ENCODE data around the gene ADISSP.
"Not testable (repeated sequence)": the region's sequence is repeated elsewhere in the genome, so short reads cannot be mapped to it uniquely, and the experiment has no call there.

ADISSP gene

DNA sequence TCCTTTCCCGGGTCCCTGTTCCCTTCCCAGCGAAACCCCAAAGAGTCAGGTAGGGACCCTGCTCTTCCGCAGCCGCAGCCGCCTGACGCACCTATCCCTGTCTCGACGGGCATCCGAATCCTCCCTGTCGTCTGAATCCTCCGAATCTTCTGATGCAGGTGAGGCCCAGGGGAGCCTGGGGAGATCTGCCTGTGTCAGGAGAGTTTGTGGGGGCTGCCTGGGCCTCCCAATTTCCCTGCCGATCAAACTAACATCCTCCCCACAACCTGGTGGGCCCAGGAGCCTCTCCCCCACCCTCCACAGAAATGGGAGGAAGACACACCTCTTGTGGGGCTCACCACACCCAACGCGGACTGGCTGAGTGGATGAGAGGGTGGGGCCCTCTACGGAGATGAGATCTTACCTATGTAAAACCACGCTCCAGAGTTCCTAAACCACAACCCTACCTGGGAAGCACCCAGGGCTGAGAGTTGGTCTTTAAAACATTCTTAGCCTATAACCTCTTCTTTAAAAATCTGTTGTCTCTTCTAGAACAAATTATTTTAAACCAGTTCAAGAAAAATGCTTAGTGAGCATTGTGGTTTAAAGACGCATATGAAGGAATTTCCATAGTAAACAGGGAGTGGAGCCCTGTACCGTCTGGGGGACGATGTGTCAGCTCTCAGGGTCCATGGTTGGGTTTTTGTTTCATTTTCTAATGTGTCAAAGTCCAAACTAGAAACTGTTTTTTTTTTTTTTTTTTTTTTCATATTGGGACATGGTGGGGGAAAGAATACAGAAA, 30.2 kb upstream of the ADISSP start:
- peak in 1 of 2 experiments; percentile 70 for DNase-seq

DNA sequence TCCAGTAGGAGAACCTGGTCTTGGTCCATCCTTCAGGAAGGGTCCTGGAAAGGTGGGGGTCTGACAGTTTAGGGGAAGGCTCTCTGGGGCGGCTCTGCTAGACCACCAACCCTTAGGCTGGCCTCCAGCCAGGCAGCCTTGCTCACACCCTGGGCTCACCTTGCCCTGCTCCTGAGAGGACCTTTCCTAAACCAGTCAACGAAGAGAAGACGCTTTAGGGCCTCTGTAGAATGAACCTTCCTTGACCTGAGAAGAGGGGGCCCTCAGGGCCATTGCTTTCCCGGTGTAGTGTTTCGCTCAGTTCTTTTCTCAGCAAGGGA, 29.6 kb upstream of the ADISSP start:
- DNase-seq, result peak in 1 of 2 experiments; percentile 5

DNA sequence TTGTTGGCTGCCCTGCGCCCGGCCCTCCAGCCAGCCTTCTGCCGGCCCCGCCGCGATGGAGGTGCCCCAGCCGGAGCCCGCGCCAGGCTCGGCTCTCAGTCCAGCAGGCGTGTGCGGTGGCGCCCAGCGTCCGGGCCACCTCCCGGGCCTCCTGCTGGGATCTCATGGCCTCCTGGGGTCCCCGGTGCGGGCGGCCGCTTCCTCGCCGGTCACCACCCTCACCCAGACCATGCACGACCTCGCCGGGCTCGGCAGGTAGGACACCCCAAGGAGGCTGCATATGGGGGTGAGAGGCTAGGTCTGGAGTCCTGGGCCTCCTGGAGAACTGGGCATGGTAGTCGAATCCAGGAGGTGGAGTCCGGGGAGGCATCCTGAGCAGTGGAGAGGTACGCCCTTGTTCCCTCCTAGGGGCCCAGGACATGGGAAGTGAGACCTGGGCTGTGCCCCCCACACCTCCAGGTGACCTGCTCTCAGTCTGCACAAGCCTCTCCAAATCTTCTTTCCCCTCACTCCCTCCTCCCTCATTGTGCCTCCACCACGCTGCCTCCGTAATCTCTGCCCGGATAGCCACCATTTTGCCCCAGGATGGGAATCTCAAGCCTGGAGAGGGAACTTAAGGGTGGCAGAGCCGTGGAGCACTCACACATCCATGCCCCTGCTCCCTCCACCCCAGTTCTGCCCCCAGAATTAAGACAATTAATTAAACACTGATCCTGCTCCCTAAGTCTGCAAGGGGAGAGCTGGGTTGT, 29.1 kb upstream of the ADISSP start:
- peak in 1 of 2 experiments; percentile 27 for DNase-seq

DNA sequence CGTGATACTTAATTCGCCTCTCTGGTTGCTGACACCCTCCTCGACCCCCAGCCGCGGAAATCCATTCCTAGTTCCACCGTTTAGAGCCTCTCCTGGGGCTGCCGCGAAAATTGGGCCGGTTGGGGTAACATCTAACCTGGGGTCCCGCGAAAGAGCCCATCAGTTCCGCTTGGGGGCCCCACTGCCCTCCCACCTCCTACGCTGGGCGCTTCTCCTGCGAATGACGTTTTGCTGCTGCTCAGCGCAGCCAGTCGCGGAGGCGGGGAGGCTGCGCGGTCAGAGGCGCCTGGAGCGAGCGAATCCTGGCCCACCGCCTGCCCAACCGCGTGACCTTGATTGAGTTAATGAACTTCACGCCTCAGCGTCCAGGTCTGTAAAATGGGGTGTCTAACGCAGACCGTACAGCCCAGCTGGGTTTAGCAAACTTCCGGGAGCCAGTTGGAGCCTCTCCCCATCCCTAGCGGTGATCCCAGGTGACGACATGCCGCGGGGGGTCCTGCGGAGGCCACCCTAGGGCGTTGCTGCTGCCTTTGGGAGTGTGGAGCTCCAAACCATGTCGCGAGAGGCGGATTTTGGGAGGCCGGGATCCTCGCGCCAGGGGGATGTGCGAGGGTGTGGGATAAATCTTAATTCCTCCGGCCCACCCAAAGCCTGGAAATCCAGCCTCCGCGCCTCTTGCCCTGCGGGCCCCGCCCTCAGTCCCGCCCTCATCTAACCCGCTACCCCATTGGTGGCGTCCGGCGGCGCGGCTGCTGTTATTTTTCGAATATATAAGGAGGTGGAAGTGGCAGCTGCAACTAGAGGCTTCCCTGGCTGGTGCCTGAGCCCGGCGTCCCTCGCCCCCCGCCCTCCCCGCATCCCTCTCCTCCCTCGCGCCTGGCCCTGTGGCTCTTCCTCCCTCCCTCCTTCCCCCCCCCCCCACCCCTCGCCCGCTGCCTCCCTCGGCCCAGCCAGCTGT, 28.2 kb upstream of the ADISSP start, which contains the start of gene CDC25B:
CDC25B (plus strand) TSS at position 800 of the 958 bp plus-strand sequence. CDS start 222 bp downstream, outside the sequence.
- DNase-seq, result peak; percentile 94 to 95

DNA sequence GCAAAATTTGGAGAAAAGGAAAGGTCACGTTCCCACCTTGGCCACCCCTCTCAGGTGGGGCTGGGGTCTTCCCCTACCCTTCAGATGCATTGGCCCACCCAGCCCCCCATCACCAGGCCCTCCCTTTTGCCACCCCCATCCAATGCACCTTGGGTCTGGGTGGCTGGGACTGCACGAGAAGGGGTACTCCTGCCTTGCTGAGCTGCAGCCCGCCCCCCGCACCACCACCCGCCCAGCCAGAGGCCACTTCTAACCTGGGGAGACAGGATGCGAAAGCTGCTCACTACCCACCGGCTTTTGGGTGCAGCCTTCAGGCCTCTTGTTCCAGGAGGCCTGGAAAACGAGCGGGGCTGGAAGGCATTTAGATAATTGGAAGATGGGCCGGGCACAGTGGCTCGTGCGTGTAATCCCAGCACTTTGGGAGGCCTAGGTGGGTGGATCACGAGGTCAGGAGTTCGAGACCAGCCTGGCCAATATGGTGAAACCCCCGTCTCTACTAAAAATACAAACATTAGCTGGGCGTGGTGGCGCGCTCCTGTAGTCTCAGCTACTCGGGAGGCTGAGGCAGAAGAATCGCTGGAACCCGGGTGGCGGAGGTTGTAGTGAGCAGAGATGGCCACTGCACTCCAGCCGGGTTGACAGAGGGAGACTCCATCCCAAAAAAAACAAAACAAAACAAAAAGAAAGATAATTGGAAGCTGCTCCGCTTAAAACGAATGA, 27.3 kb upstream of the ADISSP start:
- DNase-seq, result peak in 1 of 2 experiments; percentile 4

DNA sequence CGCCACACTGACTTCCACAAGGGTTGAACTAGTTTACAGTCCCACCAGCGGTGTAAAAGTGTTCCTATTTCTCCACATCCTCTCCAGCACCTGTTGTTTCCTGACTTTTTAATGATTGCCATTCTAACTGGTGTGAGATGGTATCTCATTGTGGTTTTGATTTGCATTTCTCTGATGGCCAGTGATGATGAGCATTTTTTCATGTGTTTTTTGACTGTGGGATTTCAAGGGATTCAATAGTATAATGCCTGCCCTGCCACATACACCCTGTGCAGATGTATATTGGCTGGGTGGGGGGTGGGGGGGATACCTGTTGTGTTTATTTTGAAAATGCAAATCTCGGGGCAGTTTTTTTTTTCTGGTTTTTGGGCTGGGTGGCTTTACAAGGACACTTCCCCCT, 26.6 kb upstream of the ADISSP start:
- DNase-seq, result not testable (repeated sequence)

DNA sequence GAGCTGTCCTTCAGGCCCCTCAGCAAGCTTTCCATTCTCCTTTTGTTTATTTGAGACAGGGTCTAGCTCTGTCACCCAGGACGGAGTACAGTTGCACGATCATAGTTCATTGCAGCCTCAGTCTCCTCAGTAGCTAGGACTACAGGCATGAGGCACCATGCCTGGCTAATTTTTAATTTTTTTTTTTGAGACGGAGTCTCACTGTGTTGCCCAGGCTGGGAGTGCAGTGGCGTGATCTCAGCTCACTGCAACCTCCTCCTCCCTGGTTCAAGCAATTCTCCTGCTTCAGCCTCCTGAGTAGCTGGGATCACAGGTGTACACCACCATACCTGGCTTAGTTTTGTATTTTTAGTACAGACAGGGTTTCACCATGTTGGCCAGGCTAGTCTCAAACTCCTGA, 21.6 kb upstream of the ADISSP start:
- DNase-seq, result not testable (repeated sequence)

DNA sequence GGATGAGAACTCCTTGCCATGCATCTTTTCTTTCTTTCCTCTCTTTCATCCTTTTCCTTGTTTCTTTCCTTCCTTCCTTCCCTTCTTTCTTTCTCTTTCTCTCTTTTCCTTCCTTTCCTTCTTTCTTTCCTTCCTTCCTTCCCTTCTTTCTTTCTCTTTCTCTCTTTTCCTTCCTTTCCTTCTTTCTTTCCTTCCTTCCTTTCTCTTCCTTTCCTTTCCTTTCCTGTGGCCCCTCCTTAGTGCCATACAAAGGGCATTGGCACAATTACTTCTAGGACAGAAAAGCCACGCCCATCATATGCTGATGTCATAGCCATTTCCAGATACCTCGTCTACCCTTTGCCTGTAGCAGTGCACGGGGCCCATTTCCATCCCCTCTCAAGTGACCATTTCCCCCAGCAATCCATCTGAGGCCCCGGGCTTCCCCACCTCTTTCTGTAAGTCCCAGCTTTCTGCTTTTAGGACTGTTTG, 21.2 kb upstream of the ADISSP start:
- DNase-seq, result no peak

DNA sequence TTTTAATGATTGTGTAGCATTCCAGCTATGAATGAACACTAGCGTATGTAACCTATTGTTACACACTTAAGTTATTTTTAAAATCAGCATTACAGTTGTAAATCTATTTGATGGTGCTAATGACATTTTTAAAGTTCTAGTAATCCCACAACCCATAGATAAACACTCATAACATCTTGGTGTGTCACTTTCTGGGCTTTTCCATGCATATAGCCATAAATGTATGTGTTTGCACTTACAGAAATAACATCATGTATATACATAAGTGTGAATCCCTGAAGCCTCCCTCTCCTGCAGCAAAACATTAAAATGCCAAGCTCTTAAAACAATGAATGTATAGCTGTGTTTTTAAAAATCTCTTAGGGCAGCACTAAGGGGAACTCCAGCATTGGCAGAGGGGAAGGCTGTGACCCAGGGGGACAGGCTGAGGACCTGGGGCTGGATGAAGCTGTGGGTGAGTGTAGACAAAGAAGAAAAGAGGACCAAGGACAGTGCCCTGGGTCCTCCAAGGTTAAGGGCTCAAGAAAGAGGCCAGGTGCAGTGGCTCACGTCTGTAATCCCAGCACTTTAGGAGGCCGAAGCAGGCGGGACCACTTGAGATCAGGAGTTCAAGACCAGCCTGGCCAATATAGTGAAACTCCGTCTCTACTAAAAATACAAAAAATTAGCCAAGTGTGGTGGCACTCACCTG, 19.9 kb upstream of the ADISSP start:
- no peak for DNase-seq

DNA sequence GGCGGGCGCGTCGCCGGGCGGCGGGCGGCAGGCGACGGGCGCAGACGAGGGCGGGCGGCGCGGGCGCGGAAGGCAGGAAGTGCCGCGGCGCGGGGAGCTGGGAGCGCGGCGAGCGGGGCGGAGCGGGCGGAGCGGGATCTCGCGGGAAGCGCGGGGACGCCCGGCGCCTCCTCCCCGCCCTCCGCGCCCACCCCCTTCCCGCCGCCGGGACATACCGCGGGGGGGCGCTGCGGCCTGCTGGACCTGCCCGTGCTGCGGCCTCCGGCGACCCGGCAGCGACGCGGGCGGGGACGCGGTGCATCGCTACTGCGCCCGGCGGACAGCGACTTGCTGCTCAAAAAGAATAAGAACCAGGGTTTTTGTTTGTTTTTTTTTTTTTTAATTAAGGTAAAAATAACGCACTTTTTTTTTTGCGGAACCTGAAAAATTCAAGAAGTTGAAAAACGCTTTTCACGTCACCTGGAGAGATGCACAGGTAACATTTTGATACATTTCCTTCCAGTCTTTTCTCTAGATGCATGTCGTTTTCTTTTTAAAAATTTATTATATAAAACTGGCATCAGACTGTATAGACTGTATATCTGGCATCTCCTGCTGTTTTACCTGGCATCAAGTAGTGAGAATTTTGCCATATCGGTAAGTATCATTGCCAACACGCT, 19.2 kb upstream of the ADISSP start, which contains the start of gene CENPB:
CENPB (minus strand) TSS at position 76 of the 659 bp plus-strand sequence. CDS start 257 bp downstream, outside the sequence.
- peak; percentile 92 for DNase-seq

DNA sequence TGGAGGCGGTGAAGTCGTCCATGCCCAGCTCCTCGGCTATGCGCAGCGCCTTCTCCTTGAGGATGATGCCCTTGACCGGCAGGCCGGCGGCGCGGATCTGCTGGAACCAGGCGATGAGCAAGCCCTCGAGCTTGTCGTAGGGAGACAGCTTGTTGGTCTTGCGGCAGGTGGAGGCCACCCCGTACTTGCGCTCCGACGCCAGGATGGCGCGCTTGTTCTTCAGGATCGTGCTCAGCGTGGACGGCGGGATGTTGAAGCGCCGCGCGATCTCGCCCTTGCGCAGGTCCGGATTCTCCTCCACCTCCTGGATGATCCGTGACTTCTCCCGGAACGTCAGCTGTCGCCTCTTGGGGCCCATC, 18.6 kb upstream of the ADISSP start:
- peak; percentile 49 to 60 for DNase-seq

DNA sequence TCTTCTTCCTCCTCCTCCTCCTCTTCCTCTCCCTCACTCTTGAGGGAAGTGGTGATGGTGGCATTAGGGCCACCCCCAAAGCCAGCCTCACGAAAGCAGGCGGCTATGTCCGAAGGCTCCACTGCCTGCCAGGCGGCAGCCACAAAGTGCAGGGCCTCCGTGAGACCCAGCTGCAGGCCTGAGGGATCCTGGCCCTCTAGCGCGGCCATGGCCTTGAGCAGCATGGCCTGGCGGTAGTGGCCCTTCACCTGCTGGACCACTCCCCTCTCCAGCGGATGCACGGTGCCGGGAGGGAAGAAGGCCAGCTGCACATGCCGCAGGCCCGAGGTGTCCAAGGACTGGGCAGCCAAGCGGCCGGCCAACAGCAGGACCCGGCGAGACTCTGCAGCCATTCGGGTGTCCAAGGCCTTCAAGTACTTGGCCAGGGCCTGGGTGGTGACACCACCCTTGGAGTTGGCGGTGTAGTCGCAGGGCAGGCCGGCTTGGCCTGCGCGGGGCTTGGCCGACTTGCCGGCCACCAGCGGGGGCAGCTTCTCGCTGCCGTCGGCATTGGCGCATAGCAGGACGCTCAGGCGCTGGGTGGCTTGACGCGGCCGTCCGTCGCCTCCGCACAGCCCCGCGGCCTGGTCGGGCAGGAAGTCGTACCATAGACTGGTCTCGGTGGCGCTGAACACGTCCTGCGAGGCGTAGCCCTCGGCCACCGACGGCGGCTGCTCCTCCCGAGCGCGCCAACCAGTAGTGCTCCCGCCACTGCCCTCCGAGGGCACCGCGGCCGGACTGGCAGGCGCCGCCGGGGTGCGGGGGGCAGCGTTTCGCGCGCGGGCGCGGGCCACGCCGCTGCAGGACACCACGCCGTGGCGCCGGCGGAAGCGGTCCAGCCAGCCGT, 17.9 kb upstream of the ADISSP start:
- peak in 1 of 2 experiments; percentile 14 for DNase-seq

DNA sequence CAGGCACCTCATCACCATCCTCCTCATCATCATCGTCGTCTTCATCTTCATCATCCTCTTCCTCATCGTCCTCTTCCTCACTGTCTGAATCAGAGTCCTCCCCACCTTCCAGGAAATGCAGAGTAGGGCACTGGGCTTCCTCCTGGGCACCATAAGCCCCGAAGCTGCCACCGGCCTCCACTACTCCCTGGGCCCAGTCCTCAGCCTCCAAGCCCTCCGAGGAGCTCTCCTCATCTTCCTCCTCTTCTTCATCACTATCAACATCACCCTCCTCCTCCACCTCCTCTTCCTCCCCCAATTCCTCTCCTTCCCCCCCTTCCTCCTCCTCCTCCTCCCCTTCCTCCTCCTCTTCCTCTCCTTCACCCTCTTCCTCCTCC, 17.3 kb upstream of the ADISSP start:
- peak in 1 of 2 experiments; percentile 3 for DNase-seq

DNA sequence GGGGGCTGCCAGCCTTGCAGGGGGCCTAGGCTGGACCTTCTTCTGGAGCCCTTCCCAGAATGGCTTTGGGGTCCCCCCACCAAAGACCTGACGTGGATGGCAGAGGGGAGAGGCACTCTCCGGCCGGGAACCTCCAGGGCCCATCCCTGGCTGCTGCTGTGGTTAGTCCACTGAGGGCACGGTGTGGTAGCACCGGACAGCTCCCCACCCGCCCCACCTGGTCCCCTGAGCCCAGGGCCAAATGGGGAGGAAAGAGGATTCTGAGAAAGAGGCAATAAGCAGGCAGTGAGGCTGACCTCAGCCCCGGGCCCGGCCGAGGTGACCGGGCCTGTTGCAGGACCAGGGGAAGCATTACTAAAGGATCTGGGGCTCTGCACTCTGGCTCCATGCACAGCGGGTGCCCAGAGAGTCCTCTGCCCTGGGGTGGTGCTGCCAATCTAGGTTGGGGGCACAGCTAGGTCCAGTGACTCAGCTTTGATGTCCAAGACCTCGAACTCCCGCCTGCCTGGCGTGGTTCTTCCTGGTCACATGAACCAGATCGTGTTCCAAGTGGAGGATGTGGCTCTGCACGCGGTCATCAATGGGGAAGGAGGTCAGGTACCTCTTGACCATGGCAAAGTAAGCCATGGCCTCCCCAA, 16.8 kb upstream of the ADISSP start:
- peak in 1 of 2 experiments; percentile 3 for DNase-seq

DNA sequence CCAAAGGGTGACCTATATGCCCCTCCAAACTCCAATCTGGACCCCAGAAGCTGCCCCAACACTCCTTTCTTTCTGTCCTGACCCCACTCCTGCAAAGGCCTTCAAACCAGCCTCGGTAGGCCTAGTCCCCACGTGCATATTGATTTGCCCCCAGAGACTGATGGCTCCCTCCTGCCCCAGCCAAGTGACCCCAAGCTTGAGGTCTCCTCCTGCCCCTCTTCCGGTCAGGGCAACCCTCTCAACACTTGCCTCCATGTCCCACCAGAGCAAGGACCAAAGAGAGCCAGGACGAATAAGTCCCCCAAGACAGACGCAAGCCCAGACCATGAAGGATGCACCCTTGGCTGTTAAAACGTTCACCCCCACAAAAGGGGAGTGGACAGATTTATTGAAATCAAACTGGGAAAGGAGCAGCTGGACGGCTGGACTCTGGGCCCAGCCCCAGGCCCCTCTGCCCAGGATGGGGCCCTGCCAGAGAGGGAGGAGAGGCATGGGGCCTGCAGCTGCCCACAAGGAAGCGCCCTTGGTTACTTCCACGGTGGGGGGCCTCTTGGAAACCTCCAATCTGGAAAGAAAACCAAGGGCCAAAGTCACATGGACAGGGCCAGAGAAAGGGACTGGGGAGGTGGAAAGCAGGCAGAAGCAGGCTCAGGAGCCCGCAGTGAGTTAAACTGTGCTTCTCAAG, 16.1 kb upstream of the ADISSP start:
- DNase-seq, result no peak

DNA sequence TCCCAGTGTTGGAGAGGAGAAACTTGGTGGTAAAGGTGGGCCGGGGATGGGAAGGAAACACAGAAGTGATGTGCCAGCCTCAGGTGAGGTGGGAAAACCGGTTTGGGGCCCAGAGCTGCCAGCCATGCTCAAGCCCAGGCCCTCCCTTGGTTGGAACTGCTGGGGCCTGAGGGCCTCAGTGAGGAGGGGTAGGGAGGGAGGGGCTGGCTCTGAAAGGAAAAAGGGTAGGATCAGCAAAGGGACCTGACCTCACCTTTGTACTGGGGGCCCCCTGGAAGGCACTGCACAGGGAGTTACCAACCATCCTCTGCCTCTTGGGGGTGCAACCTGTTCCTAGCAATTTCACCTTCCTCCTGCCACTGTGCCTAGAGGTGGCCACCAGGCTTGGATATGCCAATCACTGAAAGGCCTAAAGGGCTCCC, 15.5 kb upstream of the ADISSP start:
- DNase-seq, result peak in 1 of 2 experiments; percentile 5

DNA sequence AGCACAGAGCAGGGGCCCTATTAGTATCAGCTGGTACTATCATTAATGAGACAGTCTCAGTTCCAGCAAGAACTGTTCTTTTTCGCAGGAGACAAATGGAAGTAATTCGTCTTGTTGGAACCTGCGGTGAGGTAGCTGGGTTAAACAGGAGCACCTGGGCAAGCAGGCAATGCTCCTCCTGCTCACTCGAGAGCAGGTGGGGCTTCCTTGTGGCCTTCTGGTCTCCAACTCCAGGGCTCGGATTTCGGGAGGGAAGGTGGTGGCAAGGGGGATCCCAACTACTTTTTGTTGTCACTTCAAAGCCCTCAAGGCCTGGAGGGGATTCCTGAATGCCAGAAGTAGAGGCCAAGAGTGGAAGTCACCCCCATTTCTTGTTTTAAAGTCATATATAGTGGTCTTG, 15.0 kb upstream of the ADISSP start:
- peak in 1 of 2 experiments; percentile 3 for DNase-seq

DNA sequence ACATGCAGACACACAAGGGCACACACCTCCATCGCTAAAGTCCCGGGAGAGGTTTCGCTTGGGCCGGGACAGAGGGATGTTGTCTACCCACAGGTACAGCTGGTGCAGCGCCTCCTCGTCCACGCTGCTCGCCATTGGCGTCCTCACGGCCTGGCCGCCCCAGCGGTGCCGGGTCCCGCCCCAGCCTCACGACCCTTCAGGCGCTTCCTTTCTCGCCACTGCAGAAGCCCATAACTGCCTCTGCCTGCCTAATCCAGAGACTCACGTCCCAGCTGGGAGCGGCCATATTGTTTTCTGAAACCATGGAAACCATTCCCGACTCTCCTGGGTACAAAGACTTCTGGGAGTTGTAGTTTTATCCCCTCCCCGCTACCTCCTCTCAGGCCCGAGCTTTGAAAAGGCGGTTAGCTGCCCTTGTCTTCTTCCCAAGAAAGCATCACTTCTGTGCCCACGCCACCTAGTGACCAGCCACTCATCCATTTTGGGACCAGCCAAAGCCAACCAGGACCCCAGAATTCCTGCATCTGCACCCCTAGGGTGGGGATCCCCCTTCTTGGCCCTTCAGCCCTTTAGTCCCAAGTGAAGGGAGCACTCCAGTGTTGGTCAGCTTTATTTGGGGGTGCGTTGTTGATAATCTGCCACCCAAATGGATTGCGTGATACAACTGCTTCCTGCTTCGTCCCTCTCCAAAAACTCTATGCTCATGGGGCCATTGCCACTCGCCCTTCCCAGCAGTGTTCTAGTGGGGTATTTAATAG, 13.8 kb upstream of the ADISSP start, which contains the start of gene SPEF1:
SPEF1 (minus strand) TSS at position 296 of the 758 bp plus-strand sequence; CDS start at position 135, 161 bp downstream.
- peak; percentile 48 to 62 for DNase-seq
